ENCODE results near the gene LRRC4B.

The LRRC4B gene

GRCh38 chr19:50506700-50507099 lies 61.5 kb downstream of the LRRC4B start:
- DNase-seq (ENCODE audit: low read depth) = no peak

DNA sequence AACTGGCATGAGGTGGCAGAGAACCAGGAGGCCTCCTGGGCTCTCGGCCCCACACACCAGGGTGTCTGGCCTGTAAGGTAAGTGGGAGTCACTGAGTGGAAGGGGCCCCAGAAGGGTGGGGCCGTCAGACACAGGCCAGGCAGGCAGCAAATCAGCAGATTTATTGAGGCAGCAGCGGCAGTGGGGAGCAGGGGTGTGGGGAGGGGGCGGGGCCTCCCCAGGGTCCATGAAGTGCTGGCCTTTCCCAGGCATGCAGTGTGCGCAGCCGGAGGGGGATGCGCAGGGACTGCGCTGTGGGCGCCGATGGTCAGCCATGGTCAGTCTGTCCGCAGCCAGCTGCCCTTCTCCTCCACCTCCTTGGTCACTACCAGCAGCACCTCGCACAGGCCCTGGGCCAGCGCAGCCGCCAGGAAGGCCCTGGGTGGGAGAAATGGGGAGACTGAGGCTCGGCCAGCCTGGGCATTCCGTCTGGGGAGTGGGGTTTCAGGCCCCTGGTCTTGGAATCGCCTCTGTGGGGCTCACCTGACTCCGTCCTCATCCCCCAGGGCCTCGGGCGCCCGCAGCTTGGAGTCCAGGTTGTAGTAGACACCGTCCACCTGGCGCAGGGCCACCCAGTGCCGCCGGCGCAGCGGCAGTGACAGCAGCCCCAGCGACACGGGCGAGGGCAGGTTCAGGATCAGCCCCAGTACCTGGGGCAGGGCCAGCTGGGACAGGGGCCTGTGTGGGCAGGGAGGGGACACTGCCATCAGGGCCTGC lies 62.2 kb downstream of the LRRC4B start:
- DNase-seq (ENCODE audit: low read depth) = no peak

- DNase-seq (ENCODE audit: low read depth) = no peak
These were observed 66.4 kb downstream of the LRRC4B start for GRCh38 chr19:50501568-50502475.

GRCh38 chr19:50501186-50501567 lies 67.1 kb downstream of the LRRC4B start:
- no peak for DNase-seq (ENCODE audit: low read depth)

DNA sequence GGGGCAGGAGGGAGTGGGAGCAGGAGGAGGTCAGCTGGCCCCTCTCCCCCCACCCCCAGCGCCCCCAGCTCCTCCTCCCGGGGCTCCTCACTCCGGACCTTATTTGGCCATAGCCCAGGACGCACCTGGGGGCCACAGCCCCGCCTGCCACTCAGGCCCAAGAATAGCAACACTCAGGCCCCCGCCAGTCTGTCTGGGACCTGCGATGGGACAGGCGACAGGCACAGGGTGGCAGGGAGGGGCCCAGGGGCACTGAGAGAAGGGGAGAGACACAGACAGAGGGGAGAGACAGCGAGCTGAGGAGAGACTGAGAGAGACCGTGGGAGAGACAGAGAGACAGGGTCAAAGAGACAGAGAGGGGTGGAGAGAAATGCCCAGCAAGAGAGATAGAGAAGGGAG lies 67.5 kb downstream of the LRRC4B start:
- DNase-seq (ENCODE audit: low read depth) = no peak

- no peak for DNase-seq (ENCODE audit: low read depth)
These were observed 68.0 kb downstream of the LRRC4B start for GRCh38 chr19:50500060-50500752.

GRCh38 chr19:50498219-50499056 lies 69.8 kb downstream of the LRRC4B start:
- no peak for DNase-seq (ENCODE audit: low read depth)

DNA sequence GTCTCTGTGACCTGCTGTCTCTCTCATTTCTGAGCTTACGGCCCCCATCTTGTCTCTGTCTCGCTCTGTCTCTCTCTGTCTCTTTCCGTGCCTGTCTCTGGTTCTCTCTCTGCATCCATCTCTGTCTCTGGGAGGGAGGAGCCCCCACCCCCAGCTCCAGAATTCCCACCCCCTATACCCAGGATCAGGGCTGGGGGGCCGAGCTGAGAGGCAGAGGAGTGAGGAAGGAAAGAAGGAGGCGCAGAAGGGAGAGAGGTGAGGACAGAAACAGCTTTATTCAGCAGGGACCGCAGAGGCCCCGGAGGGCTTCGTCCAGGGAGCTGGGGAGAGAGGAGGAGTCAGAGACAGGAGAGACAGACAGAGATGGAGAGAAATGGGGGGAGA lies 71.2 kb downstream of the LRRC4B start:
- DNase-seq (ENCODE audit: low read depth) = no peak

GRCh38 chr19:50496189-50497021 lies 71.8 kb downstream of the LRRC4B start:
- no peak for DNase-seq (ENCODE audit: low read depth)

DNA sequence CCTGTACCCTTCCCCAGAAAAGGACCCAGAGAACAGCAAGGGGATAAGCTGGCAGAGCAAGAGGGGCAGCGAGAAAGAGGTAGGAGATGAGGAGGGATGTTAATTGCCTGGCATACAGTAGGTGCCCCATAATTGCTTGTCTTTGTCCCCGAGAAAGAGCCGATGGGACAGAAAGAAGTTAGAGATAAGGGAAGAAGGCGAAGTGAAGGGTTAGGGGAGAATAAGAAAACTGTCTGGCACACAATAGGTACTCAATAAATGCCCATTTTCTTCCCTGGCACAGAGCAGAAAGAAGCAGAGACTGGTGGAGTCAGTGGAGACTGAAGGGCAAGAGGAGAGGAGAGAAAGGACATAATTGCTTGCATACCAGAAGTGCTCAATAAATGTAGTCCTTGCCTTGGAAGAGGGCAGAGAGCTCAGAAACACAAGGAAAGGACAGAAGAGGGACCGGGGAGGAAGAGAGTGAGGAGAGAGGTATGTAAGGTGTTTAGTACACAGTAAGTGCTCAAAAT lies 73.2 kb downstream of the LRRC4B start:
- no peak for DNase-seq (ENCODE audit: low read depth)

- no peak for DNase-seq (ENCODE audit: low read depth)
These were observed 73.8 kb downstream of the LRRC4B start for GRCh38 chr19:50494186-50495019.

GRCh38 chr19:50493171-50493570 lies 75.1 kb downstream of the LRRC4B start:
- no peak for DNase-seq (ENCODE audit: low read depth)

DNA sequence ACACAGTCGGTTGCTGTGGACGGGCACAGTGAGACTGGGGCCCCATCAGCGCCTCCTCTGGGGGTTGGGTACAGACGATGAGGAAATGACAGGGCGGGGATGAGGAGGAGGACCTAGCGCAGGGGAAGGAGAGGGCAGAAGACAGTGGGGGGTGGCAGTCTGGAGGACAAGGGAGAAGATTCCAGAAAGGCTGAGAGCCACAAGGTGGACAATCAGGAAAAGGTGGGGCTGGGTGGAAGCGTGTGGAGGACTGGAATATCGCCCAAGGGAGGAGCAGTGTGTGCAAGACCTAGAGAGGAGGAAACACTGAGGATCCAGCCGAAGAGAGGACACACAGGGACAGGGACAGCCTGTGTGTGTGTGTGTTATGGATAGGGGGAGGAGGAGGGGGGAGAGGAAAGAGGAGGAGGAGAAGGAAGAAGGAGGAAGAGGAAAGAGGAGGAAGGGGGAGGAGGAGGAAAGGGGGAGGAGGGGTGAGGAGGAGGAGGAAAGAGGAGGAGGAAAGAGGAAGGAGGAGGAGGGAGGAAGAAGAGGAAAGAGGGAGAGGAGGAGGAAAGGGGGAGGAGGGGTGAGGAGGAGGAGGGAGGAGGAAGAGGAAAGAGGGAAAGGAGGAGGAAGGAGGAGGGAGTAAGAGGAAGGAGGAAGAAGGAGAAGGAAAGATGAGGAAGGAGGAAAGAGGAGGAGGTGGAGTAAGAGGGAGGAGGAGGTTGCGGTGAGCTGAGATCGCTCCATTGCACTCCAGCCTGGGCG lies 75.8 kb downstream of the LRRC4B start:
- DNase-seq (ENCODE audit: low read depth) = no peak

DNA sequence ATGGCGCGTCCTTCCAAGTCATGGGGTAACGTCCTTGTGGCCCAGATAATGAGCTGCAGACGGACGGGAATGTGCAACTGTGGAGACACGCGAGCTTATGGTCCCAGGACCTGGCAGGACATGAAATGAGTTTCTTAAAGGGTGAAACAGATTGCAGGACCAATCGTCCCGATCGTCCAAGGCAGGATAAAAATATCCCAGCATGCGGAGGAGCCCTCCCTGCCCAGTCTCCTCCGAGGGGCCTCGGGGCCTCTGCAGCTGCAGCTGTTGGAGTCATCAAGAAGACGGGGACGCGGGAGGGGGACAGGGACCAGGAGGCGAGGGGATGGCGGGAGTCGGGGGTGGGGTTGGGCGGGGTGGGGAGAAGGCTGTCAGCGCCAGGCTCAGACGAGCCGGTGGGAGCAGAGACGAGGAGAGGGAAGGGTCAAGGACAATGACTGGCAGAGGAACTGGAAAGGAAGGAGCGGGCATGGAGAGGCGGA lies 77.2 kb downstream of the LRRC4B start:
- no peak for DNase-seq (ENCODE audit: low read depth)

- no peak for DNase-seq (ENCODE audit: low read depth)
These were observed 77.8 kb downstream of the LRRC4B start for GRCh38 chr19:50490411-50490811.

GRCh38 chr19:50489461-50490011 lies 78.7 kb downstream of the LRRC4B start:
- DNase-seq (ENCODE audit: low read depth) = no peak

GRCh38 chr19:50488389-50489194 lies 79.6 kb downstream of the LRRC4B start:
- no peak for DNase-seq (ENCODE audit: low read depth)

All from activated T-helper 9 cell treated with anti-CD3 and anti-CD28 coated beads, Interleukin-2, amount 50 U/mL, for 16 hours (primary cell).